Kidney epithelial cell (primary cell): ENCODE results near the gene CLPTM1L. TPM values are rescaled to one million over a fixed set of nuclear protein-coding genes. Genes with fewer than 3 reads are reported as not detected.
"Not testable (repeated sequence)": the region's sequence is repeated elsewhere in the genome, so short reads cannot be mapped to it uniquely, and the experiment has no call there.

ENCODE experiments used
- DNase-seq: peaks from one replicate; pipeline ENCODE4 v3.0.0-alpha.2; 2010; ENCODE audit warnings: low read depth
- H3K27me3 ChIP-seq: 2 replicates; pipeline ENCODE4 v1.6.0; 2011; ENCODE audit warnings: low read length; ENCODE audit not compliant: control insufficient read depth, insufficient read depth
- H3K36me3 ChIP-seq: 2 replicates; pipeline ENCODE4 v1.5.1; 2011; ENCODE audit warnings: low read length; ENCODE audit not compliant: control insufficient read depth, insufficient read depth
- H3K4me3 ChIP-seq: 2 replicates; pipeline ENCODE4 v1.5.1; 2011; ENCODE audit warnings: low read depth, mild to moderate bottlenecking, control low read depth, low read length
- CTCF ChIP-seq: IDR thresholded peaks from 2 replicates; pipeline ENCODE4 v1.5.1; 2011; ENCODE audit warnings: mild to moderate bottlenecking, moderate library complexity, low read length, control low read depth, inconsistent platforms; ENCODE audit not compliant: insufficient read depth, poor library complexity, severe bottlenecking
- total RNA-seq: library from RNA; depleted of rRNA; stranded (reverse); fragments of >200 nt; gene quantifications from 2 replicates; pipeline ENCODE4 v1.2.3, GENCODE V29; 2015

CLPTM1L gene
- total RNA-seq, 1 donor from 2014 or later = 159 TPM

- TF ChIP-seq CTCF = no peak
- Histone ChIP-seq H3K27me3 (no peaks in the 10 kb centered on the region), H3K4me3 (no peak overlapping the region), H3K36me3 (peaks cover 2% of the 10 kb centered on the region)
- DNase-seq = no peak
Observed at GRCh38 chr5:1341863-1342262, 3.0 kb downstream of the CLPTM1L start.

GRCh38 chr5:1339818-1340210 is 5.1 kb downstream of the CLPTM1L start:
- not testable (repeated sequence) for H3K27me3 ChIP-seq, DNase-seq, H3K36me3 ChIP-seq, H3K4me3 ChIP-seq

- H3K27me3 ChIP-seq, H3K36me3 ChIP-seq, H3K4me3 ChIP-seq, DNase-seq: not testable (repeated sequence)
Observed at GRCh38 chr5:1339139-1339817, 5.6 kb downstream of the CLPTM1L start.

GRCh38 chr5:1338506-1339070 is 6.3 kb downstream of the CLPTM1L start:
- DNase-seq = no peak
- Histone ChIP-seq H3K4me3 (no peak overlapping the region), H3K27me3 (no peaks in the 10 kb centered on the region), H3K36me3 (peaks cover 3% of the 10 kb centered on the region)
- no peak for TF ChIP-seq CTCF

GRCh38 chr5:1338196-1338490 is 6.8 kb downstream of the CLPTM1L start:
- no peak for TF ChIP-seq CTCF
- Histone ChIP-seq H3K36me3 (peaks cover 3% of the 10 kb centered on the region), H3K27me3 (no peaks in the 10 kb centered on the region)

GRCh38 chr5:1337489-1338195 is 7.3 kb downstream of the CLPTM1L start:
- peaks cover 3% of the 10 kb centered on the region for H3K36me3 ChIP-seq
- no peak for DNase-seq
- H3K27me3 ChIP-seq = no peaks in the 10 kb centered on the region
- H3K4me3 ChIP-seq = no peak overlapping the region
- TF ChIP-seq CTCF = no peak

More at GRCh38 chr5:1338196-1338490, 6.8 kb downstream of the CLPTM1L start:
- H3K4me3 ChIP-seq = no peak overlapping the region
- DNase-seq = no peak
